GM13977 (cell line): ENCODE results near the gene KCNMA1.

Experiments used
- DNase-seq: peaks from one replicate; pipeline ENCODE4 v3.0.0; 2012; ENCODE audit warnings: low spot score
- CTCF ChIP-seq: IDR thresholded peaks from 2 replicates; pipeline ENCODE4 v1.5.1; 2012; ENCODE audit warnings: mild to moderate bottlenecking, control low read depth; ENCODE audit not compliant: insufficient read depth; ENCODE audit errors: extremely low read depth, missing control alignments
- in situ Hi-C: fragments of 300-500 bp; cut with MboI; formaldehyde crosslinking; loops from one replicate; pipeline ENCODE4 v1.12.0; 2022; ENCODE audit warnings: low sequenced_read_pairs, low pct_unique_long_range_greater_than_20kb, mixed read lengths, inconsistent platforms; ENCODE audit not compliant: unreplicated experiment

The KCNMA1 gene

DNA sequence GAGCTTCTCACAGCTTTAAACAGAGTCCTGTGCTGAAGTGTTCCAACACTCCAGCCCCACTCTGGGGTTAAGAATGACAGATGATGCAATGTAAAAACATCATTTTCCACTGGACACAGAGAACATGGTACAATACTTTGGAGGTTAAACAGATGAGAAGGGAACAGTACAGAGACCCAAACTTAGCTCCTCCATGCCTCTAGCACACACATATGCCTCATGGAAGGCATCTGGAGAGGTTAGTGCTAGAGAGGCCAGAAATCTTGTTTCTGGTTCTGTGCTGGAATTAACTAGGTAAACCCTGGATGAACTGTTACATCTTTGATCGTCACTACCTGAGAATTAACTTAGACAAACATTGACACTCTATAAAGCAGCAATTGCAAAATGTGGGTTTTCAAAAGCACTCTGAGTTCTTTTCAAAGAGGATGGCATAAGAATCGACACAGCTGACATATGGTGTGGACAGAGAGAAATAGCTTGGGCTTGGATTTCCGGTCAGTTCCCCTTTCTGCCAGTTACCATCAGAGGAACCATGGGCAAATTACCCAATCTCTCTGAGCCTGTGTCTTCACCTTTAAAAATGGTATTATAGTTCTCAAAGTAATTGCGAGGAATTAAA, 81.9 kb downstream of the KCNMA1 start:
- in situ Hi-C loops = no loop called here
- DNase-seq = no peak
- no peak for TF ChIP-seq CTCF

GRCh38 chr10:77554996-77555397, 82.6 kb downstream of the KCNMA1 start:
- TF ChIP-seq CTCF = no peak
- no peak for DNase-seq
- in situ Hi-C loops = no loop called here

- DNase-seq = no peak
- in situ Hi-C loops = no loop called here
- no peak for TF ChIP-seq CTCF
Measured at GRCh38 chr10:77553966-77554365, 83.6 kb downstream of the KCNMA1 start.

GRCh38 chr10:77553311-77553710, 84.3 kb downstream of the KCNMA1 start:
- no peak for DNase-seq
- in situ Hi-C loops = no loop called here
- TF ChIP-seq CTCF = no peak

DNA sequence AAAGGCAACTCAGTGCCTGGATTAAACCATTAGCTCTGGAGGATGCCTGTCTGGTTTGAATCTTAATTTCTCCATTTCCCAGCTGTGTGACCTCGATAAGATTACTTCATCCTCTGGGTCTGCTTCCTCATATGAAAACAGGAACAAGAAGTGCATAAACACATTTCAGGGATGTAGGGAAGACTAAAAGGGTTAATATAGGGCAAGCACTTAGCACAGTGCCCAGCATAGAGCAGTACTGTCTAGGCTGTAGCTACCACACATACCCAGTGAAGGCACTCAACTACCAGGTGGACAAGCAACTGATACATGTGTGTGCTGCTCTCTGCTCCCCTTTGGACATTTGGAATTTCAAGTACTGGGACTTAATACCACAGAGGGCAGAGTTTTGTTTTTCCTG, 85.4 kb downstream of the KCNMA1 start:
- in situ Hi-C loops = no loop called here
- no peak for DNase-seq
- no peak for TF ChIP-seq CTCF

- in situ Hi-C loops = no loop called here
- DNase-seq = no peak
- TF ChIP-seq CTCF = no peak
Measured at GRCh38 chr10:77550378-77550777, 87.2 kb downstream of the KCNMA1 start.

- in situ Hi-C loops = no loop called here
- TF ChIP-seq CTCF = no peak
- no peak for DNase-seq
Measured at GRCh38 chr10:77548671-77549070, 88.9 kb downstream of the KCNMA1 start.
